HG03108 (cell line): ENCODE data around the gene MATCAP1.

Experiments used
- ATAC-seq: cut with Tn5 transposase; IDR thresholded peaks from one replicate; pipeline ENCODE4 v1.9.1; 2021; ENCODE audit warnings: moderate library complexity; ENCODE audit not compliant: unreplicated experiment

Gene MATCAP1

DNA sequence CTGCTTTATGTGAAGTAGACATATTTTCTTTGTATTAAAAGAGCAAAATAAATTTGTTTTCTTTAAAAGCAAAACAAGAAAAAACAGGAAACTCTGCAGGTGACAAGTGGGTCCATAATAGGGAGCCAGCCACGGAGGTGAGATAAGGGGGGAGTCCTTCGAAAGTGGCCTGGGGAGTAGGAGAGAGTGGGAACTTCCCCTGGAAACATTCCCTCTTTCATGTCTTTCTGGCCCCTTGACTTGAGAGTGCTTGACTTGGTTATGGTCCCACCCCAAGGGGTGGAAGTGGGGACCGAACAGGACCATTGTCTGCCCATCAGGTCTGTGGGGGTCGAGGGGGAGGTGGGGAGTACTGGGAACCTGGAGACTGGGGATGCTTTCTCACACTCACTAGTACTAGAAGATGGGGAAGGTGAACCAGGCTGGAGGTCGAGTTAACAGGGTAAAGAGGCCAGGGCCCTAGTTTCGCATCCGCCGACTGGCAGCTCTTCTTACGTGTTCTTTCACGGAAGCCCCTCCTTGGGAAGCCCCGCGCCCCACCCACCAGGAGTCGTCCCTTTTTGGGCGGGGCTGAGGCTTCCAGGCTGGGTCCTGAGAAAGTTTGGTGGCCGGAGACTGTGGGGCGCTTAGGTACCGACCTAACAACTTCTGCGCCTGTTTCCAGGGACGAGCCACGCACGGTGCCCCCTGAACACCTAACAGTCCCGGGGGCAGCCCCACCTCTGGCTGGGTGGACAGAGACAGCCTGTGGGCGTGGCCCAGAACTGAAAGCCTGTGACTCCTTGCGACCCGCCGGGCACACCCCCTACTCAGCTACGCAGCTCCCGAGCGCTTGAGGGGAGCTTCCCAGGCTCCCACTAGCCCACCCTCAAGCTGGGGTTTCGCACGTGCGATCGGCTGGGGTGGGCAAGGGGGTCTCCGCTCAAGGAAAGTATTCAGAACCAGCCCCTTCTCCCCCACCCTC lies 24.8 kb downstream of the MATCAP1 start:
- peak; percentile 42 for ATAC-seq

DNA sequence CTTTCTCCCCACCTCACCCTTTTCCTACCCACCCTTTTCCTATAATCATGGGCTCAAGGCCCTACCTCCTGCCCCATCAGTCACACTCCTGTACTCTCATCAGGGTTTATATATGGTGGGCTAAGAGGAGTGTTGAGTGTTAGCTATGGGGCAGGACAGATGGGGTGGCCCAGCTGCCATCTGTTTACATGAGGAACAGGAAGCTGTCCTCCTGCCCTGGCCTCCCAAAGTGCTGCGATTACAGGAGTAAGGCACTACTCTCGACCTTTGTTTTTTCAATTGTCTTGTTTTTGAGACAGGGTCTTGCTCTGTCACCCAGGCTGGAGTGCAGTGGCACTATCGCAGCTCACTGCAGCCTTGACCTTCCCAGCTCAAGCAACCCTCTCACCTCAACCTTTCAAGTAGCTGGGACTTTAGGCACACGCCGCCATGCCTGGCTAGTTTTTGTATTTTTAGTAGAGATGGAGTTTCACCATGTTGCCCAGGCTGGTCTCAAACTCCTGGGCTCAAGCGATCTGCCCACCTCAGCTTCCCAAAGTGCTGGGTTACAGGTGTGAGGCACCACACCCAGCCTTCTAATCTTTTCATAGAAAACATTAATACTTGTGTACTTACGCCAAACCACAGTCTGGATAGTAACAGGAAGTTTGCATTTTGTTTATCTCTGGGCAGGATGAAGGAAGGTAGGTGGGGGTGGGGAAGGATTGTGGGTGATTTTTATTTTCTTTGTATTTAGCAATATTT lies 25.7 kb downstream of the MATCAP1 start:
- ATAC-seq: no peak

DNA sequence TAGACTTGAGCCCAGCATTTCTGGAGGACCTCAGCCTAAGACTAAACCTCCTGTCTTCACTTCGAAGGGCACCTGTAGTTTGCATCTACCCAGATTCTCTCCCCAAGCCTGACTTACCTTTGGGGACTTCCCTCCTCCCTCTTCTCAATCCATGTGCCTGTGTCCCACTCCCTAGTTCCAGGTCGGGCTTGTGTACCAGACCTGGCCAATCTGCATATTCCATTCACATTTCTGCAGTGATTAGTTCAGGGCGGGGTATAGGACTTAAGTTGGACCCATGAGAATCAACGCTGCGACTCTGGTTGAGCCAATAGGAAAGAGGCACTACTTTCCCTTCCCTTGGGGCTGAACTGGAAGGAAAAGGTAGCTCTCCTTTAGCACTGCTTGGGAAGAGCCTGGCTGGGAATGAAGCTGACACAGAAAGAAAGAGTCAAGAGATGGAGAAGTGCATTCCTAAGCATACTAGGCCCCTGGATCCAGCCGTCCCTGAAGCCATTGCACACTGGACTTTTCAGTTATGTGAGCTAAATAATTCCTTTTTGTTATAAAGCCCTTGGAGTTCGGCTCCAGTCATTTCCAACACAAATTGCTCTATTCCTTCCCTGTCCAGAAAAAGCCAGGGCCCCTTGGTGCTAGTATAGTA lies 26.5 kb downstream of the MATCAP1 start:
- no peak for ATAC-seq

DNA sequence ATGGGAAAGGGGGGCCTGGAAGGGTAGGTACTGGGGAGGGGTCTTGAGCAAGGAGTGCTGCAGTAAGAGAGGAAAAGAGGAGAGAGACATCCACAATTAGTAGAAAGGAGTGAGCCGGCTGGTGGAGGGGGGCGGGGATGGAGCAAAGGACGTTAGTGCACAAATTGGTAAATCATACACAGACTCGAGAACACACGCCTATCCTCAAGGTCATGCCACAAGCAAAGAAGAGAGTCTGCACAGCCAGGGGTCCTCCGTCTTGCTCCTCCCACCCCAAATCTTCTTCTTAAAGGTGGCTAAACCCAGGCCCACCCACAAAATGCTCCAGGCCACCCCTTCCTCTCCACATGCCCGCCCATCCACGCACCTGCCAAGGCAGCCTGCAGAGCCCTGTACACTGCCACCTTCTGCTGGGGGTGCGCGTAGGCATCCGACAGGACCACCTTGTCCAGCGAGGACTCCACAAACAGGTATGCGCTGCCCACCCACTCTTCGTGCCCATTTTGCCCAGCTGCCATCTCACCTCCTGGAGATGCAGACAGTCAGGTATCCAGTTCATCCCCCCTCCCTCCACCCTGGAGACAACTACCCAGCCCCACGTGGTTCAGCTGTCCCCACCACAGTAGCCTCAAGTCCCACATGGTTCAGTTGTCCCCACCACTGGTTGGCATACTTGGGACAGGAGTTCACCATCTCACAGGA lies 27.5 kb downstream of the MATCAP1 start:
- ATAC-seq: no peak

DNA sequence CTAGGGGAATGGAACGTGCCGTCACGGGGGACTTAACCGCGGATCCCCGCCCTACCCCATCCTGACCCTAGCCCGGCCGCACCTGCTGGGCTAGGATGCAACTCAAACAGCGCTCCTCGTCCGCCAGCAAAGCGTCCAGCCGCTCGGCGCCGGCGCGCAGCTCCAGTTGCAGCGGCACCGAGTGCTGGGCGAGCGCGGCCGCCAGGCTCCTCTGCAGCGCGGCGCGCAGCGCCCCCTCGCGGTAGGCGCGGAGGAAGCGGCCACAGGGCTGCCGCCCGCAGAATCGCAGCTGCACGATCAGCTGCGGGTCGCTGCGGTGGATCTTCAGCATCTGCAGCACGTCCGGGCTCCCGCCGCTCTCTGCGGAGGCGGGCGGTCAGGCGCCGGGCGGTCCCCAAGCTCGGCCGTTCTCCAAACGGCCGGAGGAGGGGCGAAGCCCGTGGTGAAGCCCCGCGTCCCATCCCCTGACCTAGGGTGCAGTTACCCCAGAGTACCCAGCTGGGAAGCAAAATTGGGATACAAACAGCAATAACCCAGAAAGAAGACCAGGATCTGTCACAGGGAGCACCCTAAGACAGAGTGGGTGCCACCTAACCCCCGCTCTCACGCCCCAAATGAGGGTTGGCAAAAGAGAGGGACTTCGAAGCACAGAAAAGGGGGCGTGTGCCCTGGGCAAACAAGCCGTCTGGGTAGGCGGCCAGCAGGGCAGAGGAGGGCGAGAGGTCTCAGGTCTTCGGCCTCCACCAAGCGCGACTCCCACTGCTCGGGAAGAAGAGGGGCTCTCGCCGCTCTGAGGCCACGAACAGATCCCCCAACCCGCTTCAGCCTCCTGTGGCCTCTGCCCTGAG lies 28.2 kb downstream of the MATCAP1 start:
- no peak for ATAC-seq

DNA sequence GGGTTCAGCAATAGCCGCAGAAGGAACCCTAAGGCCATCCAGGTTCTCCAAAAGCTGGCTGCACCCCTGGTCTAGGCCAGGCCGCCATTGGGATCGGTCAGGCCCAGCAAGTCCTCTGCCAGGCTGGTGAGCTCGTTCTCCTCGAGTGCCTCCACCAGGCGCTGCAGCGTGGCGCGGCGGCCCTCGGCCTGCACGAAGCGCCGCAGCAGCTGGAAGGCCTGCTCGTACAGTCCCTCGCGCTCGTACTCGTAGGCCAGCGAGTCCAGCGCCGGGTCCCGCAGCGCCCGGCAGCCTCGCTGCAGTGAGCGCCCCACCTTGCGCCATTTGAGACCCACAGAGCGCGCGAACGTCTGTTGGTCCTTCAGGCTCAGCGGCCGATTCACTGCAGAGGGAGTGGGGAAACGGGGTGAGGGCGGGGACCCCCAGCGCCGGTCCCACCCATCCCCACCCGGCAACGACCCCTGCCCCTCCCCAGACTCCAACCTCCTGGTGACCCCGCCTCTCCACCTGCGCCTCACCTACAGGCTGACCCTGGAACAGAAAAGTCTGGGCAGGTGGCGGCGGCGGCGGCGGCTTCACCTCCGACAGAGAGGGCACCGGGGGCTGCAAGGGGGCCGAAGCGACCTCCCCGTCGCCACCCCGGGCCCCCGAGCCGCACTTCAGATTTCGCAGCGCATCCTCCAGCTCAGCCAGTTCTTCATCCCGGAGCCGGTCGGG lies 29.0 kb downstream of the MATCAP1 start:
- ATAC-seq: no peak

DNA sequence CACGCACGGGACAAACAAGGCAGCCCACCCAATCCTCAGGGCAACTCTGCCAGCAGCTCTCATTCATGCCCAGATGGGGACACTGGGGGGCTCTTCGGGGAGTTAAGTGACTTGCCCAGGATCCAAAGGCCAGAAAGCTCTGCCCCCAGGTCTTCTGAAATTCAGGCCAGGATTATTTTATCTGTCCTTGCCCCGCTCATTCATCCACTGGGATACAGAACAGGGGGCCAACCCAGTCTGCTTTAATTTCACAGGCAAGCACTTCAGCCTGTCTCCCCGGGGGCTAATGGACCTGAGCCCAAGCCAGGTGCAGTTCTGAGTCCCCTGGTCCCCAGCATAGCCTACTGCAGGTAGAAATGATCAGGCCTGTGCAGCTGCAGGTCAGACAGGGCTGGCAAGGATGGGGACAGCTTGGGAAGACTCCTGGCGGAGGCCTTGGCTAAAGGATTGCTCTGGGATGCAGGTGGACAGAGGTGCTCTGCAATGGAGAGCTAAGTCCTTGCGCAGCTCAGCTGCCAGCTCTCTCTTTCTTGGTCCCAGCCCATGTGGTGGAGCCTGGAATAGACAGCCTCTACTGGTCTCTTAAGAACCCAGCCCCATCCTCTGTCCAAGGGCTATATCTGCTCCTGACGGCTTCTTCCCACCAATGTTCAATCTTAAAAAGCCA lies 32.2 kb downstream of the MATCAP1 start:
- ATAC-seq: no peak

DNA sequence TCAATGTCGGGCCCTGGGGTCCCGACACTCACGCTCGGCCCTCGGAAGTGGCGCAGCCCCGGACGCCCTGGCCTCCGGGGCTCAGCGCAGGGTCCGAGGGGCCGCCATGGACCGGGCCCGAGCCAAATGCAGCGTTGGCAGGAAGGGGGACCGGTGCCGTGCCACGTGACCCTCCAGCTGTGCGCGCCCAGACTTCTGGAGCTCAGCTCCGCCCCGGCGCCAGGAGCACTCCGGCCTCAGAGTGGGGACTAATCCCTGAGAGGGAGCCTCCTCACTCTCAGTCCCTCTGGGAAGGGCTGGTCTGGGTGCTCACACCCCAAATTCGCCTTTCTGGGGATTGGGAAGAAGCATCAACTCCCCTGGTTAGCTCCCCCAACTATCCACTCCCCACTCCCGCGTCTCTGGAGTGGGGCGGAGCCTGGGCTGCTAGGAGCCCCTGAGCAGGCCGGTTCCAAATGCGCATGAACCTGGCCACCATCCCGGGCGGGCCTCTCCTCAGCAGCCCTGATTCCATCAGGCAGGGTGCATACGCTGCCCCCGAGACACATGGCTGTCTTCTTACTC lies 32.8 kb downstream of the MATCAP1 start, which contains the start of gene B3GNT9:
Gene B3GNT9, minus strand, starts transcription at position 166 of the 564 bp plus-strand sequence. CDS start 513 bp downstream, outside the sequence.
- ATAC-seq: no peak

DNA sequence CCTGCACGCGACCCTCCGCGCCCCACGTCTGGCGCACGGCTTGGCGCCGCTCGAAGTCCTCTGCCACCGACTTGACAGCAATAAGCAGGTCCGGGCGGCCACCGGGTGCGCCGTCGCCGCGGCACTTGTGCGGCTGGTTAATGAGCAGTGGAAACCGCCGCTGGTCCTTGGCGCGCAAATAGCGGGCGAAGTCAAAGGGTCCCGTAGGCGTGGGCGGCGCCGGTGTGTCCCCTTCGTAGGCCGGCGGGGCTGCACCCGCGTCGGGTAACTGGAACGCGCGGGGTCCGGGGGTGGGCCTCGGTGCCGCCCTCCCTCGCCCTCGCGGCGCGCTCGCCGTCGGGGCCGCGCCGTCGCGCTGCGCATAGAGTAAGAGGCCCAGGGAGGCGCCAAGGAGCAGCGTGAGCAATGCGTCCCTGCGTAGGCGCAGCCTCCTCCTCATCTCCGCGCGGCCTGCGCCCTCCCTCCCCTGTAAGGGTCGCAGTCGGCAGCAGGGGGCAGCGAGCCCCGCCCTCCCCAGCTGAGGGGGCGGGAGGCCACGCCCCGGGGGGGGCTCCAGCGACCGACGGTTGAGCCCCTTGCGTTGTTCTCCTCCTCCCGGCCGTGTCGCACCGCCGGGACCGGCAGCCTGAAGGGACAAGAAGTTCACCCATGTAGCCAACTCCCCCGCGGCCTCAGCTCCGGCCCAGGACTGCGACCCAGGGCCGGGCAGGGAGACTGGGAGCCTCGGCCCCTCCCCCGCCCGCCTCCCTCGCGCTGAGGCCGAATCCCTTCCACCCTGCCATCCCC lies 33.5 kb downstream of the MATCAP1 start:
- ATAC-seq: no peak

DNA sequence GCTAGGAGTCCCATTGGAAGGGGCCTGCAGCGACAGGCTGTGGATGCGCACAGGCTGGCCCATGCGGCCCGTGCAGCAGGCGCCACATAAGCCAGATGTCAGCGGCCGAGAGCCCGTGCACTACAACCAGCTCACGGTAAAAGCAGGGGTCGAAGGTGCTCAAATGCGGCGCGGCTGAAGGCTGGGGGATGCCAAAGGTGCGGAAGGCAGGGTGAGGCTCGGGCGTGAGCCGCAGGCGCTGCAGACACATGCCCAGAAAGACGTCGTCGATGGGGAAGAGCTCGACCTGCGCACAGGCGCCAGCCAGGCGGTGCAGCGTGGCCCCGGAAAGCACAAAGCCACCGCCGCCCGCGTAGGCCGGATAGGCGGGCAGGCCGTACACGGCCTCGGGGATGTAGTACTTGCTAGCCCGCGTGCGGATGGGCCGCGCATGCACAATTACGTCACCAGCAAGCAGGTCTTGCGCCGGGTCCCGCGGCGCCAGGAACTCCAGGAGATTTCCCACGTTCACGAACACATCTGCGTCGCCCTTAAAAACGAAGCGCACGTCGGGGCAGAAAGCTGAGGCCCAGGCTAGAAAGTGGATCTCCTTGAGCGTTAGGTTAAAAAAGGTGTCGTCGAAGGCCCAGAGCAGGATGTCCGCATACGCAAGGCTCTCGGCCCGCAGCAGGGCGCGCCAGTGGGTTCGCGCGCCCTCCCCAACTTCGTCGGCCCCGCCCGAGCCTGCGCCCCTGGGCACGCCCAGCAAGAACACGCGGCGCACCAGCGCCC lies 34.3 kb downstream of the MATCAP1 start:
- ATAC-seq: no peak

DNA sequence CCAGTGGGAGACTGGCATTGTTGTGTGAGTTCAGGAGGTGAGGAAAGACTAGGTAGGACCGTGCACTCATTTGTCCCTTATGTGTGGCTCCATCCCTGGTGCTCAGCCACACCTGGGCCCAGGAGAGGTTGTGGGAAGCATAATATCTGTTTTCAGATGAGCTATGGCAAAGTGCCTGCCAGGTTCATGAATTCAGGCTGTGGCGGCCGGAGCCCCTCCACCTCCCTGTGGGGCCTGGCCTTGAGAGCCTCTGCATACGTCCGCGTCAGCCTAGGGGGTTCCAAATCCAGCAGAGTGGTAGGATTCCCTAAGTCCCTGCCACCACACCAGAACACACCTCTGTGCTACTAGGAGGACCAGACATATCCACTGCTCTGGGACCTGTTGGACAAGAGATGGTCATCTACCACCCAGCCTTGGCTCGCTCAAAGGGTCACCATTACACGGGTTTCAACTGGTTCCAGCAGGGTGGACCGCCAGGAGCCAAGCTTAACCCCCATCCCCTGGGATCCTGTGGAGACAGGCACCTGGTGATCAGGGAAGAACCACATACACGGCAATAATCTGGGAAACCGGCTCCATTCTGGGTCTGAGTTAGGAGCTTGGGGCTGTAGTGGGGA lies 35.0 kb downstream of the MATCAP1 start:
- ATAC-seq: no peak

DNA sequence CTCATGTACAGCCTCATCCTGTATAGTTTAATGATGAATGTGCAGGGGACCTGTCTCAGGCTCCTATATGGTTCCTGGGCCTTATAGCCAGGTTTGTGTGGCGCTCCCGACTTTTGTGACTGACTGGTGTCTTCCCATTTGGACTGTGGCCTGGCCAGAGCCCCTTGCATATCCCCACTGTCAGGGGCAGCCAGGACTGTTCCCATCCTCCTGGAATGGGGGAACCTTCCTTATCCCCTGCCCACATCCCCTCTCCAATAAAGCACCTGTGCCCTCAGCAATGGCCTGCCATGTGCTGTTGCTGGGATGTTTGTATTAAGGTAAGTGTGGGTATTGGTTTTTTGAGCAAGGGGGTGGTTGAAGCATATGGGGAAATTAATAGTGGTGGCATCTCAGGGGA lies 35.5 kb downstream of the MATCAP1 start:
- no peak for ATAC-seq

DNA sequence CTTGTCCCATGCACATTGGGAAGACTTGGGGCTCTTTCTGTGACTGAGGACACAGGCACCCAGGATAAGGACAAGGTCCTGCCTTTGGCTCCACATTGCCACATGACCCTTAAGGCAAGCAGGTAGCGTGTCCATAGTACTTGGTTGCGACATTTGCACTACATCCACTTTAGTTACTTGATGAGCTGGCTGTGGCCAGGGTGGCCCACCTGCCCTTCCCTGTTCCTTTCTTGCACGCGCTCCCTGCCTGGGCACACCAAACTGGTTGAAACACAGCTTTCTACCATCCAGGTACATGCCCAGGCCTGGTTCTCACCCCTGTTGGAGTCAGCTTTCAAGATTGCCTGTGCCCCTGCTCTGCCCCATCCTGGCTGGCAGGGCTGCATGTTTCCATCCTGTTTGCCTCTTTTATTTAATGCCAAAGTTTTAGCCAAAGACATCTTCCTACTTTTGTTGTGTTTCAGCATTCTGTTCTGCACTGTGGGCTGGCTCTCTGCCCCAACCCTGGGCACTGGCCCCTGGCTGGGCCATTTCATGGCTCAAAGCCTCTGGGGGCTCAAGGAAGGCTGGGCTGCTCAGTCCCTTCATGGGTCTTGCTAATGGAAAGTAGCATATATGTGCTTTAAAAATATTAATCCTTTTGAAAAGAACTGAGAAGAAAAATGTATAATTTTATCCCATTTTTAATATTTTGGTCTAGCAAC lies 36.2 kb downstream of the MATCAP1 start:
- no peak for ATAC-seq

DNA sequence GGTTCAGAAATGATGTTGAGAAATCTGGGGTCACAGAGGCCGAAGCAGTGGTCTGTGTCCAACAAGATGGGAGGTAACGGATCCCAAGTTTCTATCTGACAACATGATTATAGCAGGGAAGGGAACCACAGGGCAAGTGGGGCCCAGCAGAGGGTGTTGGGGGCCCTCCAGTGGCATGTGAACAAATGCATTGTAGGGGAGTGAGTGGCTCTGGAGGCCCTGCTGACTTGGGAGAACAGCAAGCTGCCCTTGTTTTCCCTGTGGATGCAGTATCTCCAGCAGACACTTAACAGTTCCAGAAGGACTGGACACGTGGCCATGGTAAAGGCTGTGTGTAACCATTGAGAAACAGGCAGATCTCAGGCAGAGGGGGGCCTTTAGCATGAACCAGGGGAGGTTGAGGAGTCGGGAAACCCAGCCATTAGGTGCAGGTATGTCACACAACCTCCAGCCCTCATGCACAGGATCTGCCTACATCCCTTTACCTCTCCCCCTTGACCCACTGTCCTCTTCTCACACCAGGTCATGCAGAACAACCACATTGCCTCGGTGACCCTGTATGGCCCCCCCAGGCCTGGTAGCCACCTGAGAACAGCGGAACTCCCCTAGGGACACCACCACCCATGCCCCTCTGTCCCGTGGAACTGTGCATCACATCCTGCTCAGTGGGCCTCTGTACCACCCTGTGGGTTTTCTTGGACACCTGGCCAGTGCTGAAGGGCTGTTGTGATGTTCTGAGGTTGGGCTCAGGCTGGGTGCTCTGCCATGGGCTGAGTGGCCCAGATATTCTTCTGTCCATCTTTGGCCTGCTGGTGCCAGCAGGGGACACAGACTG lies 37.0 kb downstream of the MATCAP1 start:
- no peak for ATAC-seq

DNA sequence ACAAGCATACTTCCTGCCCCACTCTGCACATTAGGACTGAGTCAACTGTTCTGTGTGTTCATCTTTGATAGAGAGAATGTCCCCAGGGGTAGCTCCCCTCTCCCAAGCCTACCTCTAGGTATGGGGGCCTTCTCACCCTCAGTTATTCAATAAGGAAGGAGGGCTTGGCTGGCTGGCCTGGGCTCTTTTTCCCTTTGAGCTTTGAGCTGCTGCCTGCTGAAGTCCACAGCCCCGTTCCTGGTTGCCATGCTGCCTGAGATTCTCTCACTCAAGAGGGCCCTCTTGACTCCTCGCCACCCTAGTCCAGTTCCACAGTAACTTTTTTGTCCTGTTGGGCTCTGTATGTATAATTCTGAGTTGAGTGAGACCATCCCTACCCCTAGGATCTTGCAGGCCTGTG lies 38.0 kb downstream of the MATCAP1 start:
- no peak for ATAC-seq
